HG03095 (cell line): ENCODE data around the gene FUT3.
"Not testable (repeated sequence)": the region's sequence is repeated elsewhere in the genome, so short reads cannot be mapped to it uniquely, and the experiment has no call there.

Experiments
- ATAC-seq: cut with Tn5 transposase; IDR thresholded peaks from one replicate; pipeline ENCODE4 v1.9.1; 2021; ENCODE audit warnings: moderate library complexity; ENCODE audit not compliant: unreplicated experiment

Gene FUT3

DNA sequence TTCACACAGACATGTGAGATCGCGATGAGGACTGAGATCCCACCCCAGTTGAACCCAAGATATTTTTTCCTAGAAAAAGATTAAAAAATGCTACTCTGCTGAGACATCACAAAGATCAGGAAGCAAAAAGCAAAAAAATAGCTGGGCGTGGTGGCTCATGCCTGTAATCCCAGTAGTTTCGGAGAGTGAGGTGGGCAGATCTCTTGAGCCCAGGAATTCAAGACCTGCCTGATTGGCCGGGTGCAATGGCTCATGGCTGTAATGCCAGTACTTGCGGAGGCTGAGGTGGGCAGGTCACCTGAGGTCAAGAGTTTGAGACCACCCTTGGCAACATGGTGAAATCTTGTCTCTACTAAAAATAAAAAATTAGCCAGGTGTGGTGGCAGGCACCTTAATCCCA is 1.1 kb downstream of the FUT3 start:
- ATAC-seq: no peak

DNA sequence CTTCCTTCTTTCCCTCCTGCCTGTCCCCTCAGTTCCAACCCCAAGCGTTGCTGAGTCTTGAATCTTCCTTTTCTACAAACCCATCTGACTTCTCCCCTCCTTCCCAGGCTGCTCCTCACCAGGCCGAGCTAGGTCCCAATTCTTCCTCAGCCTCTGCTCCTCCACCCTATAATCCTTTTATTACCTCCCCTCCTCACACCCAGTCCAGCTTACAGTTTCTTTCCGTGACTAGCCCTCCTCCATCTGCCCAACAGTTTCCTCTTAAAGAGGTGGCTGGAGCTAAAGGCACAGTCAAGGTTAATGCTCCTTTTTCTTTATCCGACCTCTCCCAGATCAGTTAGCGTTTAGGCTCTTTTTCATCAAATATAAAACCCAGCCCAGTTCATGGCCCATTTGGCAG is 2.6 kb downstream of the FUT3 start:
- not testable (repeated sequence) for ATAC-seq

DNA sequence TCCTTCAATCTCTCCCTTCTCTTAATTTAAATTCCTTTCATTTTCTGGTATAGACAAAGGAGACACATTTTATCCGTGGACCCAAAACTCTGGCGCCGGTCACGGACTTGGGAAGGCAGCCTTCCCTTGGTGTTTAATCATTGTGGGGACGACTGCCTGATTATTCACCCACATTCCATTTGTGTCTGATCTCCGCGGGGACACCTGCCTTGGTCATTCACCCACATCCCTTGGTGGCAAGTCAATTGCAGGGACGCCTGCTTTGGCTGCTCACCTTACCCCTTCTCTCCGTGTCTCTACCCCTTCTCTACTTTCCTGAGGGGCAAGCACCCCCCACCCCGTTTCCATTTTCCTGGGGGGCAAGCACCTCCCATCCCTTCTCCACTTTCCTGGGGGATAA is 3.4 kb downstream of the FUT3 start:
- not testable (repeated sequence) for ATAC-seq

DNA sequence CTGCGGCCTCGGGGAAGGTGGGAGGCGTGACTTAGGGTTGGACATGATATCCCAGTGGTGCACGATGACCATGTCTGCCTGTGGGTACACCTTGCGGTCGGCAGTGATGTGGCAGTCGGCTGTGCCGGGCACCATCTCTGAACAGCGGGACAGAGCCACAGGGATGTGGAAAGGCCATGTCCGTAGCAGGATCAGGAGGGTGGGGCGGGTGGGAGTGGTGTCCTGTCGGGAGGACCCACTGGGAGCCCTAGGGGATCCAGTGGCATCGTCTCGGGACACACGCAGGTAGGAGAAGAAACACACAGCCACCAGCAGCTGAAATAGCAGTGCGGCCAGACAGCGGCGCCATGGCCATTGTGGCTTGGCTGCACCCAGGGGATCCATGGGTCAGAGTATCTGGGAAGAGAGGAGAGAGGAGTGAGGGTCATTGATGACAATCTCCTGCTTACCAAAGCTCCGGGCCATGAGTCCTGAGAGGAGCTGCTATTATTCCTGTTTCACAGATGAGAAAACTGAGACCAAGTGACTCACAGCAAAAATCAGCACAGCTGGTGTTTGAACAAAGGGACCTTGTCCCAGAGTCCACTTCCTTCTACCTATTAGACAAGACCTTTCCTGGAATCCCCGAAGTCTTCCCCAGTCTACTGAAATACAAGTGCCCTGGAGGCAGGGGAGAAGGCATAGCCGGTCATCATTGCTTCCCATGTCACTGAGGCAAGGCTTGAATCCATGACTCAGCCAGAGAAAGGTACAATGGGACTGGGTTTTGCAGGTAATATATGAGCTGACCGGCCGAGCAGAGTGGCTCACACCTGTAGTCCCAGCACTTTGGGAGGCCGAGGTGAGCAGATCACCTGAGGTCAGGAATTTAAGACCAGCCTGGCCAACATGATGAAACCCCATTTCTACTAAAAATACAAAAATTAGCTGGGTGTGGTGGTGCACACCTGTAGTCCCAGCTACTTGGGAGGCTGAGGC is 6.5 kb downstream of the FUT3 start:
- no peak for ATAC-seq

DNA sequence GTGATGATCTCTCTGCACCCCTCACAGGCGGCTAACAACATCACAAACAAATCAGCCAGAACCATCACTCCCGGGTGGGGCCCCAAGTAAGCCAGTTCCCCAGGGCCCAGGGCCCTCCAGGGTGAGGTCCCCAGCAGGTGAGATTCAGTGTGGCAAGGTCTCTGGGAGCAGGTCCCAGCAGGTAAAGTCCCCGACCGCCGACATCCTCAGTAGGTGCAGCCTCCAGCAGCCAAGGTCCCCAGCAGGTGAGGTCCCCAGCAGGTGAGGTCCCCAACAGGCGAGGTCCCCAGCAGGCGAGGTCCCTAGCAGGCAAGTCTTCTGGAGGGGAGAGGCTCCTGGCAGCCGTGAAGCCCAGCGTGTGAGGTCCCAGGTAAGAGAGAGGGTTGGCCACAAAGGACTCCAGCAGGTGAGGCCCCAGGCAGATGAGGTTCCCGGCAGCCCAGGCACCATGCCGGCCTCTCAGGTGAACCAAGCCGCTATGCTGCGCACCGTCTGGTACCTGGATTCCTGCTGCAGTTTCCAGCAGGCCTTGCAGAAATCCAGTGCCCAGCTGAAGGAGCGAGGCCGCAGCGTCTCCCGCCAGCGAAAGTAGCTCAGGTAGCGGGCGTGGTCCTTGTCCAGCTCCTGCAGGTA is 7.8 kb downstream of the FUT3 start:
- no peak for ATAC-seq

DNA sequence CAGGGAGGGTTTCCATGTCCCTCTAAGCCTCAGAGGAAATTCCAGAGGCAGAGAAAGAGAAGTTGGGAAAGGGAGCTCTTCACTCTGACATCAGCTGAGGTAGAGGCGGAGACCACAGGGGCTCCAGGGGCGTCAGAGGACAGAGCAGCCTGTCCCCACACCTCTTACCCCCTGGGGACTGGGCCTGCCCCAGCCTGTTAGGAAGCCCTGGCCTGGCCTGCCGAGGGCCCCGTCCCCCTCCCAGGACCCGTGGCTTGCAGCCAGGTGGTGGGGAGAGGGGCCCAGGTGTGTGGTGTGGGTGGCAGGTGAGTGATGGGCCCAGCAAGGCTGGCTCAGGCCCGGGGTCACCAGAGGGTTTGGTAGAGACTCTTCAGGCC is 9.5 kb downstream of the FUT3 start:
- ATAC-seq: not testable (repeated sequence)

DNA sequence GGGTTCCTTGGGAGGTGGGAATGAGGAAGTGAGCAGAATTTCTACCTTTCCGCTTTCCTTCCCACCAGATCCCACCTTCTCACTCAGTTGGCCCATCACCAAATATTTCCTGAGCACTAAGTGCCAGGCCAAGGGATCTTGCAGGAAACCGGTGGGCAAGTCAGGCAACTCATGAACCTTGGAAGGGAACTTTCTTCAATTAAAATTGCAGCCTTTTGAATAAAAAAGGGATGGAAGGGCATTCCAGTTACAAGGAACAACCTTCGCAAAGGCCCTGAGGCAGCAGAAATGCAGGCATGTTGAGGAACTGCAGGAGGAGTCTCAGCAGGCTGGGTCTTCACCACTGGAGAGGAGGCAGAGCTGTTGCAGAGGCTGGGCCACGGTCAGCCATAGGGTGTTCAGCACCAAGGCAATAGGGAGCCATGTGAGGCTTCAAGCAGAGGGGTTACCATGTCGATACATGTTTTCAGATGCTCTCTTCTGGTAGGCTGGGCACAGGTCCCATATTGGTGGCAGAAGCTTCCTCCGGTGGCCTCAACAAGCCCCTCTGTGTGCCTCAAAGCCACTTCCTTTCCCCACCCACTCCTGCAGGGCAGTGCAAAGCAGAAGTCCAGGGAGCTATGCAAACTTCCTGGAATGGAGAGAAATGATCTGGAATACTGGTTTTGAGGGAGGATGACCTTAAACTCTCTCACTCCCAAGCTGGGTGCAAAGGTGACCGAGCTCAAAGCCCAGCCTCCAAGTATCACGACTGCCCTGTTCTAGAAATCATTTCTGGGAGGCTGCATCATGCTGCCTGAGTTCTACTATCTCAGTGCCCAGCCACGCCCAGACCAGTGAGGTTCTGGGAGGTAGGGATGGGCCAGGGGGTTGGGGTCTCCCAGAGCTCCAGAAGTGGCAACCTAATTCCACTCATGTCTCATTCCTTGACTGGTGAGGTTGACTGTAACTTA is 11.9 kb downstream of the FUT3 start, which contains the start of gene FUT6:
Gene FUT6 (minus strand): TSS at position 638 of the 953 bp plus-strand sequence. CDS start 7,135 bp downstream, outside the sequence.
- no peak for ATAC-seq

DNA sequence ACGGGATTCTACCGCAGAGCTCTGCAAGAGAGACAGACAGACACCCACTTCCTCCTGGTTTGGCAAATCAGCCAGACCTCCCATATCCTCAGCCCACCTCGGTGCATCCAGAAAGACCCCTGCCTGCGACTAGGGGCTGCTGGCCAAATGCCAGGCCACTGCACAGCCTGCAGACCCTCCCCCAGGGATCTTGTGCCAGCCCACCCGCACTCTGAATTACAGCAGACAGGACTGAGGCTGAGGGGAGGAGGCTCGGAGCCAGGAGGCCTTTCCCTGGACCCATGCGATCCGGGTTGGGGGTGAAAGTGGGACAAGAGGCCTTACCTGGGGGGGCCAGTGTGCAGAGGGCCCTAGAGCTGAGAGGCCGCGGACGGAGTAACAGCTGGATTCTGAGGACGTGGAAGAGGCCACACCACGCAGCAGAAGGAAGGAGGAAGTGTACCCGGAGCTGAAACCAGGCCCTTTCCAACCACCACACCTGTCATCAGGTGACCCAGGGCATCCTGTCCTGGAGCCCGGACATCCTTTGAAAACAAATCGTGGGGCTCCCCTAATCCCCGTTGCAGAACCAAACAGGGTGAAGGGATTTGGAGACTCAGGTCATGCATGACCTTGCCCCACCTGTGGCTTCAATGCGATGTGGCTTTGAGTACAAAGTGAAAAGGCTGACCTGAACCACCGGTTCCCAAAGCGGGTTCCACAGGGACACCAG is 12.7 kb downstream of the FUT3 start:
- ATAC-seq: no peak

DNA sequence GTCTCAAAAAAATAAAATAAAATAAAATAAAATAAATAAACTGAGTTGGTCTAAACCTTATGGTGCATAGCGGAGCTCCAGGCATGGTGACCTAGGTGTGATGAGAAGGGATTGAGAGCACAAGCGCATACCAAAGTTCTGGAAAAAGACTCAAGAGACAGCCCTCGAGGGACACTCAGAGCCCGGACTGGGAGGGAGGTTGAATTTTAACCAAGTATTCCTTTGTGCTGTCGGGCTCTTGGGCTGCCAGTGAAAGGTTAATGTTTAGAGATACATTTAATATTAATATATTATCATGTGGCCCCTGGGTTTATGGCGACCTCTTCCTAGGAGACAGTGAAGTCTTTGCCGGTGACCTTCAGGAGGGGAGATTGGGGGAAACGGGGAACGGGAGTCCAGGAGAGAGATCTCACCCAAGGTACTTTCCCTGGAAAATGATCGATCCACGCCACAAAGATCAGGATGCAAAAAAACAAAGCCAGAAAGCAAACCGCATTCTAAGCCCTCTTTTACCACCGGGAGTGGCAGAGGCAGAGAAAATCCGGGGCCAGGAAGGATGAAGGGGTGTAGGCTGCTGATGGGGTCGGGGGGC is 13.4 kb downstream of the FUT3 start:
- no peak for ATAC-seq

DNA sequence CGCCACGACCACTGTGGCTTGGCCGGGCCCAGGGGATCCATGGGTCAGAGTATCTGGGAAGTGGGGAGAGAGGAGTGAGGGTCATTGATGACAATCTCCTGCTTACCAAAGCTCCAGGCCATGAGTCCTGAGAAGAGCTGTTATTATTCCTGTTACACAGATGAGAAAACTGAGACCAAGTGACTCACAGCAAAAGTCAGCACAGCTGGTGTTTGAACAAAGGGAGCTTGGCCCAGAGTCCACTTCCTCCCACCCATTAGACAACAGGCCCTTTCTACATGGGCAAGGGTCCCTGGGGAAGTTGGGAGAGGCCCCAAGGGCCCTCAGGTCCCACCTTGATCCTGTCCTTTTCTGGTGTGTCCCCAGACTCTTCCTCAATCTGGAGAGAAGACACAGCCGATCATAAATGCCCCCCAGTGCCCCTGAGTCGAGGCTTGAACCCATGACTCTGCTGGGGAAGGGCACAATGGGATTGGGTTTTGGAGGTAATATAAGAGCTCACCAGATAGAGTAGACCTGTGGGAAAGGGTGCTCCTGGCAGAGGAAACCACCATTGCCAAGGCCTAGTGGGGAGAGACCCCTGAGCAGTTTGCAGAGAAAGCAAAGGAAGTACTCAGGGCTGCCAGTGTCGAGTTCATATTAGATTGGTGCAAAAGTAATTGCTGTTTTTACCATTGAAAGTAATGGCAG is 18.6 kb downstream of the FUT3 start:
- no peak for ATAC-seq

DNA sequence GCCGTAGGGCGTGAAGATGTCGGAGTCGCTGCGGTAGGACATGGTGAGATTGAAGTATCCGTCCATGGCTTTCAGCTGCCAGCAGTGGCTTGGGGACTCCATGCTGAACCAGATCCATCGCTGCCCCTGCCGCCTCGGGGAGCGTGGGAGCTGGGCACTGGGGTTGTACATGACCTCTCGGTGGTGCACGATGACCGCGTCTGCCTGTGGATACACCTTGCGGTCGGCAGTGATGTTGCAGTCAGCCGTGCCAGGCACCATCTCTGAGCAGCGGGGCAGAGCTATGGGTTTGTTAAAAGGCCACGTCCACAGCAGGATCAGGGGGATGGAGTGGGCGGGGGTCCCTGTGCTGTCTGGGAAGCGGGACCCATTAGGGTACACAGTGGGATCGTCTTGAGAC is 19.2 kb downstream of the FUT3 start:
- ATAC-seq: no peak

DNA sequence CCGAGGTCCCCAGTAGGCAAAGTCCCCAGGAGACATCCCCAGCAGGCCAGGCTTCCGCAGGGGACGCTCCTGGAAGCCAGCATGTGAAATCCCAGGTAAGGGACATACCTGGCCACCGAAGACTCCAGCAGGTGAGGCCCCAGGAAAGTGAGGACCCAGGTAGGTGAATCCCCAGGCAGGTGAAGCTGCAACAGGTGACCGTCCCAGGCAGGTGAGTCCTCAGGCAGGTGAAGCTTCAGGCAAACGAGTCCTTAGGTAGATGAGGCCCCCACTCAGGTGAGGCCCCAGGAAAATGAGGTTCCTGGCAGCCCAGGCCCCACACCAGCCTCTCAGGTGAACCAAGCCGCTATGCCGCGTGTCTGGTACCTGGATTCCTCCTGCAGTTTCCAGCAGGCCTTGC is 20.1 kb downstream of the FUT3 start:
- no peak for ATAC-seq

DNA sequence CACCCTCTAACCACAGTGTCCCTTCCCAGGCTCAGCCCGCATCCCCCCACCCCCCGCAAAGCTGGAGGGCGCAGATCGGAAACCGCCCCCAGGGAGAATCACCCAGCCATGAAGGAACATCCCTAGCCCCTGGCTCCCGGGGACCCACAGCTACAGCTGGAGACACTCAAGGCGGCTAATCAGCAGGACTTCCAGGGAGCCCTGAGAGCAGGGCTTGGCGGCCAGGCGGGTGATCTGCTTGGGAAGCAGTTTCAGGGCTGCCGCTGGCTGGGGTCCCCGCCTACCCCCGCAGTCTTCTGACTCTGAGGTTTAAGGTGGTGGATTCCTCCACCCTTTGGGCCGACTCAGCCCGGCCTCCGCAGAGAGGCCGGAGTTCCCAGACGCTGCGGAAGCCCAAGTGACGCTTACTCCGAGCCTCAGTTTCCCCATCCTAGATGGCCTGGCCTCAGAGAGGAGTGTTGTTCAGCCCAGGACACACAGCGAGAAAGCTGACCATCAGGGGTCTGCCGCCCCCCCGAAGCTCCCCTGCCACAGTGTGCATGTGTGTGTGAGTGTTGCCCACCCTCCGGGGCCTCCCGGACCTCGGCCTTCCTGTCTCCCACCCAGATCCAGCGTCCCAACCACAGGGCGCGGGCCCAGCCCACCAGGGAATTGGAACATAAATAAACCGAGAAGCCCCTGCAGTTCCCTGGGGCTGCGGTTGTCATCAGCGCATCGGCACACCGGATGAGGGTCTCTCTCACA is 21.5 kb downstream of the FUT3 start:
- no peak for ATAC-seq

DNA sequence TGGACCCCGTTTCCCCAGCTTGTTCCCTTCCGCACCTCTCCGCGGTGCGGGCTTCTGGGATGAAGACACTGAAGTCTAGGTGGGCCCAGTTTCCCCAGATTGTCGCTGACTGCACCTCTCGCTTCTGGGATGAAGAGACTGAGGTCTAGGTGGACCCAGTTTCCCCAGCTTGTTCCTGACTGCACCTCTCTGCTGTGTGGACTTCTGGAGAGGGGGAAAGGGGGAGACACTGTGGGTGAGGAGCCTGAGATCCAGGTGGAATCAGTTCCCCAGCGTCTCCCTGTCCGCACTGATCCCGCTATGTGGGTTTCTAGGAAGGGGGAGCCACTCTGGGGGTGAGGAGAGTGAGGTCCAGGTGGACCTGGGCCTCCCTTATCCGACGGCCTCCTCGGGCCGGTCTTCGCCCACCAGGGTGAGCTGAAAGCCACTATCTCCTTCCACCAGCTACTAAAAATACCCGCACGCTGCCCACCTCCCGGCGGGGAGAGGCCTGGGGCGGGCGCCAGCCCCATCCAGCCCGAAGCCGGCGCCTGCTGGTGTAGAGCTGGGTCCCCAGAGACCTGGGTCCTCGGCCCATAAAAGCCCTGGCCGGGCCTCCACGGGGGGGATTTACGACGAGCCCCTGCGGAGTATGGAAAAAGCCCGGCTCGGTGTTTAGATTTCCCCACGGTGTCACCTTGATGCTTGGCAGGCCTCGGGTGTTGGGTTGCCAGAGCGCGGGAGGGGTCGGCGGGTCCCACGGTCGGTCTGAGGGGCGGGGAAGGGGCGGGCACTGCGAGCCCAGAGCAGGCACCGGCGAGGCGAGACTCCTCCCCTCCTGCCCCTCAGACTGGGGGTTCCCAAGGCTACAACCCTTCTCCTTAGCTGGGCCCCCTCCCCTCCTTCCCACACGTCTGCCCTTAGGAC is 22.3 kb downstream of the FUT3 start:
- no peak for ATAC-seq

DNA sequence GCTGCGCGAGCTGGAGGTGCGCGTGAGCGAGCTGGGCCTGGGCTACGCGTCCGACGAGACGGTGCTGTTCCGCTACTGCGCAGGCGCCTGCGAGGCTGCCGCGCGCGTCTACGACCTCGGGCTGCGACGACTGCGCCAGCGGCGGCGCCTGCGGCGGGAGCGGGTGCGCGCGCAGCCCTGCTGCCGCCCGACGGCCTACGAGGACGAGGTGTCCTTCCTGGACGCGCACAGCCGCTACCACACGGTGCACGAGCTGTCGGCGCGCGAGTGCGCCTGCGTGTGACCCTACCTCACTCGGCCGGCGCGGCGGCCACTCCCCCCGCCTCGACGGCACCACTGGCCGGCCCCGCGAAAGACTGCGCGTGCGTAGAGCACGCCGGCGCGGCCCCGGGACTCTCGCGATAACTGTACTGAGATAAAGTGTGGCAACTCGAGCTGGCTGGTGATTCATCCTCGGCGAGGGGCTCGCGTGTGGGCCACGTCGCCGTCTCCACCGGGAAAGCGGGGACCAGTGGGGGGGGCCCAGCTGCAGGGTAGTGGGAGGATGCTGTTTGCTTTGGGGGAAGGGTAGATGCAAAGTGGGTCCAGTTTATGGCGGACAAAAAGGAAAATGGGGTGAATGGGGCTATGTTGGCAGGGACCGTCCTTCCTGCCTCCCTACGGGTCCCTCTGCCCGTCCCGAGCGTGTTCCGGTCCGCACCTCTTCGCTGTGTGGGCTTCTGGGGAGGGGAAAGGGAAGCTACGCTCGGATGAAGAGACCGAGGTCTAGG is 23.2 kb downstream of the FUT3 start:
- peak; percentile 53 for ATAC-seq

DNA sequence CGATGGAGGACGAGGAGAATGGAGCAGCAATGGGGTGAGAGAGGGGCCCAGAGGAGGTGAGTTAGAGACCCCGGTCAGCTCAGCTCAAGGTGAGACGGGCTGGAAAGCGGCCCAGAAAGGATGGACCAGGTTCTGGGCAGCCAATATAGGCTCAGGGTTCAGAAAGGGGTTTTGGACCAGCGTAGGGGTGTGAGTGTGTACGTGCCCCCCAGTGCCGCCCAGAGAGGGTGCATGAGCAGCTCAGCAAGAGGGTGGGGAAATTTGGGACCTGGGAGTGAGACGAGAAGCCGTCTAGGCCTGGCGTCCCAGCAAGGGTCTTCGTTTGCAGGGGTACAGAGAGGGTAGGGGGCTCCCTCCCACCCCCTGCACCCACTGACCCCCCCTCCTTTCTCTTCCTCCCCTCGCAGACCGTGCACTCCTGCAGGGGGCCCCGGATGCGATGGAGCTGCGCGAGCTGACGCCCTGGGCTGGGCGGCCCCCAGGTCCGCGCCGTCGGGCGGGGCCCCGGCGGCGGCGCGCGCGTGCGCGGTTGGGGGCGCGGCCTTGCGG is 23.8 kb downstream of the FUT3 start:
- ATAC-seq: no peak
